Measurements from ENCODE around the gene HOXD13. TPM values are rescaled to one million over a fixed set of nuclear protein-coding genes. Genes with fewer than 3 reads are reported as not detected.

The HOXD13 gene
- total RNA-seq = not detected in 2 replicates

- Mint-ChIP-seq H3K4me3 (no peak within 1 kb of the TSS), H3K36me3 (ENCODE audit: low read depth) (peaks cover 2% of the 10 kb centered on the region), H3K27ac (peak within 1 kb of the TSS; percentile 67), H3K27me3 (ENCODE audit: insufficient read depth) (peaks cover 89% of the 10 kb centered on the region), H3K9me3 (no peaks in the 10 kb centered on the region), H3K4me1 (ENCODE audit: low read depth) (peaks cover 20% of the 10 kb centered on the region)
- intact Hi-C loops (cut with micrococcal nuclease) = loop anchor here (5.0 kb wide), 1 partner anchor 1750 kb away; no protein-coding TSS in a partner anchor
- no peak for DNase-seq (ENCODE audit: low spot score)
Observed at GRCh38 chr2:176092270-176093144, at the start of gene HOXD13. Gene HOXD13, plus strand, starts transcription at chr2:176092721. Its CDS starts 170 bp downstream, at chr2:176092891.

GRCh38 chr2:176056406-176056805, 36.1 kb upstream of the HOXD13 start:
- no peak overlapping the region for H3K27ac Mint-ChIP-seq
- no peaks in the 10 kb centered on the region for H3K9me3 Mint-ChIP-seq
- intact Hi-C loops (cut with micrococcal nuclease) = no loop called here
- no peaks in the 10 kb centered on the region for H3K4me1 Mint-ChIP-seq (ENCODE audit: low read depth)
- H3K36me3 Mint-ChIP-seq (ENCODE audit: low read depth) = no peaks in the 10 kb centered on the region
- peaks cover 20% of the 10 kb centered on the region for H3K27me3 Mint-ChIP-seq (ENCODE audit: insufficient read depth)
- no peak overlapping the region for H3K4me3 Mint-ChIP-seq
- no peak for DNase-seq (ENCODE audit: low spot score)

GRCh38 chr2:176063958-176064357, 28.6 kb upstream of the HOXD13 start:
- DNase-seq (ENCODE audit: low spot score) = no peak
- peaks cover 70% of the 10 kb centered on the region for H3K27me3 Mint-ChIP-seq (ENCODE audit: insufficient read depth)
- intact Hi-C loops (cut with micrococcal nuclease) = loop anchor here (10.0 kb wide), 2 partner anchors 571 to 699 kb away; no protein-coding TSS in a partner anchor
- H3K4me3 Mint-ChIP-seq = no peak overlapping the region
- H3K36me3 Mint-ChIP-seq (ENCODE audit: low read depth) = no peaks in the 10 kb centered on the region
- H3K27ac Mint-ChIP-seq = no peak overlapping the region
- H3K4me1 Mint-ChIP-seq (ENCODE audit: low read depth) = peaks cover 10% of the 10 kb centered on the region
- H3K9me3 Mint-ChIP-seq = no peaks in the 10 kb centered on the region

- Mint-ChIP-seq H3K4me3 (no peak overlapping the region), H3K9me3 (no peaks in the 10 kb centered on the region), H3K27me3 (ENCODE audit: insufficient read depth) (peaks cover 81% of the 10 kb centered on the region), H3K36me3 (ENCODE audit: low read depth) (no peaks in the 10 kb centered on the region), H3K4me1 (ENCODE audit: low read depth) (peaks cover 10% of the 10 kb centered on the region), H3K27ac (no peak overlapping the region)
- DNase-seq (ENCODE audit: low spot score) = no peak
- intact Hi-C loops (cut with micrococcal nuclease) = loop anchor here (10.0 kb wide), 2 partner anchors 568 to 702 kb away; no protein-coding TSS in a partner anchor
Observed at GRCh38 chr2:176066645-176067588, 25.6 kb upstream of the HOXD13 start.

GRCh38 chr2:176067589-176068418, 24.7 kb upstream of the HOXD13 start:
- Mint-ChIP-seq H3K36me3 (ENCODE audit: low read depth) (no peaks in the 10 kb centered on the region), H3K27ac (no peak overlapping the region), H3K9me3 (no peaks in the 10 kb centered on the region), H3K4me1 (ENCODE audit: low read depth) (peaks cover 10% of the 10 kb centered on the region), H3K27me3 (ENCODE audit: insufficient read depth) (peaks cover 82% of the 10 kb centered on the region), H3K4me3 (no peak overlapping the region)
- no peak for DNase-seq (ENCODE audit: low spot score)
- intact Hi-C loops (cut with micrococcal nuclease) = loop anchor here (10.0 kb wide), 2 partner anchors 567 to 703 kb away; no protein-coding TSS in a partner anchor

GRCh38 chr2:176068419-176068832, 24.1 kb upstream of the HOXD13 start:
- no peak for DNase-seq (ENCODE audit: low spot score)
- Mint-ChIP-seq H3K27ac (no peak overlapping the region), H3K9me3 (no peaks in the 10 kb centered on the region), H3K27me3 (ENCODE audit: insufficient read depth) (peaks cover 87% of the 10 kb centered on the region), H3K36me3 (ENCODE audit: low read depth) (no peaks in the 10 kb centered on the region), H3K4me3 (no peak overlapping the region), H3K4me1 (ENCODE audit: low read depth) (peaks cover 10% of the 10 kb centered on the region)
- intact Hi-C loops (cut with micrococcal nuclease) = loop anchor here (10.0 kb wide), 2 partner anchors 566 to 704 kb away; no protein-coding TSS in a partner anchor

GRCh38 chr2:176071330-176072291, 20.9 kb upstream of the HOXD13 start:
- H3K9me3 Mint-ChIP-seq = no peaks in the 10 kb centered on the region
- H3K36me3 Mint-ChIP-seq (ENCODE audit: low read depth) = no peaks in the 10 kb centered on the region
- intact Hi-C loops (cut with micrococcal nuclease) = no loop called here
- peaks cover 5% of the 10 kb centered on the region for H3K4me1 Mint-ChIP-seq (ENCODE audit: low read depth)
- no peak overlapping the region for H3K27ac Mint-ChIP-seq
- no peak for DNase-seq (ENCODE audit: low spot score)
- H3K27me3 Mint-ChIP-seq (ENCODE audit: insufficient read depth) = peaks cover 82% of the 10 kb centered on the region
- no peak overlapping the region for H3K4me3 Mint-ChIP-seq

- H3K27ac Mint-ChIP-seq = no peak overlapping the region
- peaks cover 81% of the 10 kb centered on the region for H3K27me3 Mint-ChIP-seq (ENCODE audit: insufficient read depth)
- H3K4me1 Mint-ChIP-seq (ENCODE audit: low read depth) = peaks cover 5% of the 10 kb centered on the region
- intact Hi-C loops (cut with micrococcal nuclease) = no loop called here
- H3K9me3 Mint-ChIP-seq = no peaks in the 10 kb centered on the region
- DNase-seq (ENCODE audit: low spot score) = no peak
- H3K4me3 Mint-ChIP-seq = no peak overlapping the region
- no peaks in the 10 kb centered on the region for H3K36me3 Mint-ChIP-seq (ENCODE audit: low read depth)
Observed at GRCh38 chr2:176072292-176072669, 20.2 kb upstream of the HOXD13 start.

- H3K4me3 Mint-ChIP-seq = no peak overlapping the region
- no peaks in the 10 kb centered on the region for H3K9me3 Mint-ChIP-seq
Observed at GRCh38 chr2:176072951-176073904, 19.3 kb upstream of the HOXD13 start.

GRCh38 chr2:176074919-176075425, 17.5 kb upstream of the HOXD13 start:
- no peak overlapping the region for H3K4me3 Mint-ChIP-seq
- no peaks in the 10 kb centered on the region for H3K4me1 Mint-ChIP-seq (ENCODE audit: low read depth)
- H3K9me3 Mint-ChIP-seq = peaks cover 4% of the 10 kb centered on the region
- intact Hi-C loops (cut with micrococcal nuclease) = no loop called here
- H3K27me3 Mint-ChIP-seq (ENCODE audit: insufficient read depth) = peaks cover 77% of the 10 kb centered on the region
- DNase-seq (ENCODE audit: low spot score) = no peak
- H3K27ac Mint-ChIP-seq = no peak overlapping the region
- peaks cover 3% of the 10 kb centered on the region for H3K36me3 Mint-ChIP-seq (ENCODE audit: low read depth)

More at GRCh38 chr2:176072951-176073904, 19.3 kb upstream of the HOXD13 start:
- intact Hi-C loops (cut with micrococcal nuclease) = no loop called here
- DNase-seq (ENCODE audit: low spot score) = no peak
- Mint-ChIP-seq H3K4me1 (ENCODE audit: low read depth) (peaks cover 5% of the 10 kb centered on the region), H3K27ac (no peak overlapping the region), H3K27me3 (ENCODE audit: insufficient read depth) (peaks cover 77% of the 10 kb centered on the region), H3K36me3 (ENCODE audit: low read depth) (no peaks in the 10 kb centered on the region)
